Measurements from ENCODE around the gene STOX2.

STOX2 gene

GRCh38 chr4:183889190-183889589 lies 15.9 kb upstream of the STOX2 start:
- DNase-seq = no peak

DNA sequence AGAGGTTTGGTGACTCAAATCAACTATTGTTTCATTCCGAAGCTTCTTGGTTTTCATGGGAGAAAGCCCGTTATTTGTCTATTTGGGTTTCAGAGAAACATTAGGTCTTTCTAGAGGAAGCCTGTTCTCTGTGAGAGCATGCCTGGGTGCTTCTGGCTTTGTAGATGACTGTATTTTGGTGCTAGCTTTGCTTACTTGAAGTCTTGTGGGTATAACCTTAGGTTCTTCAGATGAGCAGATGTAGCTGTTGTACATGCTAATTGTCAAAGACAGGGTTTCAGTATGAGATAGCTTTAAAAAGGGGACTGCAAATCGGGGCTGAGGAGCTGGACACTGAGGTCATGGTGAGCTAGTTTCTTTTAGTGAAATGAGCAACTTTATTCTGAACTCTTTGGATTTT lies 7.9 kb upstream of the STOX2 start:
- no peak for DNase-seq

DNA sequence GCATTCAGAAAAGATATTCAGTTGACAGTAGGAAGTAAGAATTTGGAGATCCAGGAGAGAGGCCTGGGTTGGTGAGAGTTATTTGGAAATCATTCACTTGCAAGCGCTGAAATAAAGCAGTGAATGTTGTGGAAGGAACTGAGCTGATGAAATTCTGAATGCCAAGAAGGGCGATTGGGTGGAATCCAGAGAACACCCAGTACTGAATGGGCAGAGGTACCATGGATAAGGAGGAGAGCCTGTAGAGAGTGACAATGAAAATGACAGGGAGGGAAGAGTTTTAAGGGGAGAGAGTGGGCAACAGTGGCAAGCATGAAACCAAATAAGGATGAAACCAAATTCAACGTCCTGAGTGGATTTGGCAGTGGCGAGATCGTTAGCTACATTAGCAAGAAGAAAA lies 6.7 kb upstream of the STOX2 start:
- DNase-seq = no peak

DNA sequence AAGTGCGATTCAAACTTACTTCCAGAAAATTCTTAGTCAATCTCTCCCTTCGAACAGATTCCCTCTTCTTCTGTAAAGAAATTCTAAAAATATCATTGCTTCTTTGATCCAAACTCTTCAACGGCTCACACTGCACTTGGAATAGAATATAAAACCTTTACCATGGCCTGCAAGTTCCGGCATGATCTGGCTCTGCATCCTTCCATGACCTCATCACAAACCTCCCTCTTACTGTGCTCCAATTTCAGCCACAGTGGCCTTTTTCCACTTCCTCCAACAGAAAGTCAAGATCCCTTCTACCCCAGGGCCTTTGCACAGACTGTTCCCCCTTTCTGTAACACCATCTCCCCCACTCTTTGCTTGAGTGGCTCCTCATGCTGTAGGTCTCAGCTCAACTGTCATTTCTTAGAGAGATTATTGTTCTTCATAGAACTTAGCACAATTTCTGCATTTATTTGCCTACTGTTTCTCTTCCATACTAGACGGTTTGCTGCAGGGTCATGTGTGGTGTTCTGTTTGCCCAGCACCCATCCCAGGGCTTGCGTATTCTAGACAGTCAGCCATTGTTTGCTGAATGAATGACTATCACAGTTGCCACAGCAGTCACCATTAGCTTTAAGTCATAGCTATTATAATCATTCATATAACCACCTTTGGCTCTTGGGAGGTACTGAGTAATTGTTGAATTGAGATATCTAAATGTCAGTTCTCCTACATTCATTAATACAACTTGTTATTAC lies 1.9 kb upstream of the STOX2 start:
- DNase-seq = no peak

GRCh38 chr4:183905593-183906488 lies 734 bp downstream of the STOX2 start:
- no peak for DNase-seq

- DNase-seq = no peak
Observed at GRCh38 chr4:183906489-183906738, 1.3 kb downstream of the STOX2 start.

DNA sequence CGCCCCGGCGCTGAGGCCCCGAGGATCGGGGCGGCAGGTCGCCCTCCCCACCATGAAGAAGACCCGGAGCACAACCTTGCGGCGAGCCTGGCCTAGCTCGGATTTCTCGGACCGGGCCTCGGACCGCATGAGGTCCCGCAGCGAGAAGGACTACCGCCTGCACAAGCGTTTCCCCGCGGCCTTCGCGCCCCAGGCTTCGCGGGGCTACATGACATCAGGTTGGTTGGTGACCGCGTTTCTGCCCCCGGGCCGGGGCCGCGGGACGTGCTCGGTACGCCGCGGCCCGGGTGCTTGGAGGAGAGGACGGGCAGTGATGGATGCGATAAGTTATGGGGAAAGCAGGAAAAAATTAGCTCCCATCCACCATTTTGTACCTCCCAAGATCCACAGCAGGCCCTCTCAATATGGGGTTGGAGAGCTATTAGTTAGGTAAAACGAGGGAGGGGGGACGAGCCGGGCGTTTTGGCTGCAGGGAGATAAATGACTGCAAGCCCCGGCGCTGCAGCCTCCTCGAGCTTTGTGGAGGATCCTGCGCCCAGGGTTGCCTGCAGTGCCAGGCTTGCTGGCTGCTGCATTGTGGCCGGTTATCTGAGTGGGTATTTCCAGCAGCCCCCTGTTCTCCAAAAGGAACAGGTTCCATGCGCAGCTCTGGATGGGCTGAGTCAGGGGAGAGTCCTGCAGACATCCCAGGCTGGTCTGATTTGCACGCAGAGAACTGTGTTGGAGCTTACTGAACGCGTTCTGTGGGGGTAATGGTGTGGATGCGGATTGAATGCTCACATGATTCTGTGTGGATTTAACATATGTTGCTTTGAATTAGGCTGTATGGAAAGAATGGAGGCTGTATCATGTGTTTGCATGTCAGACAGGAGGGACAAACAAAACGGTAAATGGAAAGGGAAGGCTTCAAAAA lies 1.9 kb downstream of the STOX2 start:
- DNase-seq = no peak

GRCh38 chr4:183907871-183908683 lies 3.0 kb downstream of the STOX2 start:
- DNase-seq = no peak

GRCh38 chr4:183909187-183909586 lies 4.1 kb downstream of the STOX2 start:
- no peak for DNase-seq

DNA sequence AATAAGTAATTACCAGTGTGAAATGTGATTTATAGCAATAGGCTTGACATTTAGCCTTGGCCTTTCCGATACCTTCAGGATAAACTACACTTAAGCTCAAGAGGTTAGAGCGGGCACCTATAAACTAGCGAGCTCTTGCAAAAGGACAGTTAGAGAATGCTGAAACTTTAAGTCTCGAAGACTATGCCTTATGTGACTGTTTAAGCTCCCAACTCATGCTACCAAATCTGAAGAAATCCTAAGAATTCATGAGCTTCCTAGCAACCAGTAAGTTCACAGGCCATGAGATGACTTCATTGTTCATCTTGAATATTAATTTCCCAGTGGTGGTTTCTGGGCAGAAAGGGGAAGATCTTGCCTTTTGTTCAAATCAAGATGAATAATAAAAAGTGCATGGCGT lies 4.7 kb downstream of the STOX2 start:
- no peak for DNase-seq

- DNase-seq = no peak
Observed at GRCh38 chr4:183912585-183912984, 7.5 kb downstream of the STOX2 start.

DNA sequence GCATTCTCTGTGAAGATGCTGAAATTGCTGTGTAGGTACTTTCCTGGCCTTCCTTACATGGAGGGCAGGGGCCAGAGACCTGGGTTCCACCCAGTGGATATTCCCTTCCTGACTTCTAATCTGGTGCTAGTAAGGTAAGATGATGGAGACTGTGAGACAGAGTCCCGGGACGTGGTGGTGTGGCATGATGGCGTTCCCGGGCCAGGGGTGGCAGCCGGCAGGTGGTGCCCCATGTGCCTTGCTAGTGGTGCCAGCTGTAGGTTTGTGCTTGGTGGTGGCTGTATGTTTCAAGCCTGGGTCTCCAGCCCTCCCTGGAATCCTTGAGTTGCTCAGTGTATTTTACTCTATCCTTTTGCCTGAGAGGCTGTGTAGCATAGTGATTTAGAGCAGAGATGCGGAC lies 10.9 kb downstream of the STOX2 start:
- DNase-seq = no peak

GRCh38 chr4:183918696-183919095 lies 13.6 kb downstream of the STOX2 start:
- DNase-seq = no peak

- no peak for DNase-seq
Observed at GRCh38 chr4:183919141-183919540, 14.0 kb downstream of the STOX2 start.

DNA sequence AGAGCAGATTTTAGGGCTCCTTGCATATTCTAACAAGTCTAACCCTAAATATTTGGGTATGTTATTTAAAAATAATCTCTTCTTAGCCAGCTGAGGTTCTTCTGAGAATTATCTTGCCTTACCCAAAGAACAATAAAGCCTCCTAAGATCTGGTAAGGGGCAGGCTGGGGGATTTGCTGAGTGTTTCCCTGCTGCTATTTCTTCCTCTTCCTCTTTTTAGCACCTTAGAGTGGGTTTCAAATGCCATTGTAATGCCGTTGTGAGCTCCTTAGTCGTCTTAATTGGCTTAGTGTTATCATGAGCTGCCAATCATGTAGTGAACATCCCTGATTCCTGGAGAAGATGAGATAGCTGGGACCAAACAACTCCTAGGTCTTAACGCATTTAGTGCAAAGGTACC lies 15.4 kb downstream of the STOX2 start:
- no peak for DNase-seq

DNA sequence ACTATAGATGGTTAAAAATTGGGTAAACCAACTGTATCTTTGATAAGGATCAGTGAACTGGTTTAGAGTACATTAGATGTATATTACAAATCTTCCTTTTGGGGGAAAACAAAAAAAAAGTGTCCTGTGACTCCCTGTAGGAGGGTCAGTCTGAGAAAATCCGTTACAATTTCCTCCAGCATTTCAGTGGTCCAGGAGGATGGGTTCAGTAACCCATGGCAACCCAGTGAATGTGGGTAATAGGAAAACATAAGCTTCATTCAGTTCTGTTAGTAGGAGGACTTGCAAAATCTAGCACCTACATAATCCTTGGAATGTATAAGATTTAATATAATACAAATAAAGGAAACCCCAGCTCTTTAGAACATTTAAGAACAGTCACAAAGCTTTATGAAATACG lies 16.2 kb downstream of the STOX2 start:
- DNase-seq = no peak

DNA sequence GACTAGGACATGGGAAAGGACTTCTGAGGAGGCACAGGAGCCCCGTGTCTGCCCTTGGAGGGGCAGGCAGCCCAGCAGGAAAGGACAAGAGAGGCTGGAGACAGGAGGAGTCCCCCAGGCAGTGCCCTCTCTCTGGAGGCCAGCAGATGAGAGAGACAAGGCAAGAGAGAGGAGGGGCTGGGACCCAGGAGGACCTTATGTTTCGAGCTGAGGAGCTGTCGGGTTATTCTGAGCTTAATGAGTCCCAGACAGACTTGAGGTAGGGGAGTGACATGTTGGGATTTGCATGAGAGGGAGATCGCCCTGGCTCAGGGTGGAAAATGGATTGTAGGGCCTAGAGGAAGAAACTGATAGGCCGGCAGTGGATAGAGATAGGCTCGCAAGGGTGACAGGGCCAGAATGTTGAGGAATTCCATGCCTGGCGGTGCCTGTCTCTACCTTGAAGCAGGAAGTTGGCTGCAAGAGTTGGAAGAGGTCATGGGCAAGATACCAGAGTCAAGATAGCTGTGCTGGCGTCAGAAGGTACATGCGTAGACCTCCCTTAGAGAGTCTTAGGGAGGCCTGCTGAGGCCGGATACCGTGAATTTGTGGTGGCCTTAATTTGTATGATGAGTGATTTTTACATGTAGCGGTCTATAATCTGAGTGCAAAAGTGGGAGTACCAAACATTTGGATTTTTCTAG lies 19.4 kb downstream of the STOX2 start:
- DNase-seq = no peak

GRCh38 chr4:183926950-183927349 lies 21.8 kb downstream of the STOX2 start:
- DNase-seq = no peak

GRCh38 chr4:183932576-183932975 lies 27.5 kb downstream of the STOX2 start:
- DNase-seq = no peak

- no peak for DNase-seq
Observed at GRCh38 chr4:183934761-183935160, 29.7 kb downstream of the STOX2 start.

DNA sequence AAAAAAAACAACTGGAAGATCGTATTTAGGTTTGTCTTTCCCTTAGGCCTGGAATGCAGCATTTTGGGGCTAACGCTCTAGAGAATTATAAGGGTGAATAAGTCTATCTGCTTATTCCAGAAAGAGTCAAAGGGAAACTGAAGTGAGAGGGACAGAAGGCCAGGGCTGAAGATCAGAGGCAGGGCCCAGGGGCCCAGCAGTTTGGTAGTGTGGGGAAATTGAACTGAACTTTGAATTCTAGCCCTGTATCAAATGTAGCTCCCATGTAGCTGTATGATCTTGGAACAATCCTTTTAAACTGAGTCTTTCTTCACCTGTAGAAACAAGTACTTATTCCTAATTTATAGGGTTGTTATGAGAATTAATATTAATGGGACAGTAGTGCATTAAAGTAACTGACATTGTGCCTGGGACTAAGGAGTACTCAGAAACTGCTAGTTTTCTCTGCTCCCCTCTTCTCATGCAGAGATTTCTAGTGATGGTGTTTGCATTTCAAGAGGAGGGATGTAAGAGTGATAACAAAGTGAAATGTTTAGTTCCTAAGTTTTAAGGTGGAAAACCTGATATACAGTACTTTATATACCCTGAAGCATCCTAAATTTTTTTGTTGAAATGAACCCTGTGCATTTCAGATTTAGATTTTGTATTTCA lies 30.4 kb downstream of the STOX2 start:
- no peak for DNase-seq

- DNase-seq = no peak
Observed at GRCh38 chr4:183936047-183936446, 30.9 kb downstream of the STOX2 start.

All from bone marrow (tissue), 2 donors.